AG20443 (cell line): ENCODE data around the gene HOXB8.

Experiments used
- DNase-seq: peaks from one replicate; pipeline ENCODE4 v3.0.0; 2012; ENCODE audit warnings: low spot score, mixed read lengths

HOXB8 gene

GRCh38 chr17:48624544-48625494 lies 9.7 kb upstream of the HOXB8 start:
- DNase-seq, result peak; percentile 63

GRCh38 chr17:48624118-48624517 lies 9.0 kb upstream of the HOXB8 start:
- DNase-seq, result no peak

- DNase-seq, result no peak
These were observed 8.5 kb upstream of the HOXB8 start for GRCh38 chr17:48623583-48623982.

GRCh38 chr17:48622857-48623256 lies 7.8 kb upstream of the HOXB8 start:
- no peak for DNase-seq

DNA sequence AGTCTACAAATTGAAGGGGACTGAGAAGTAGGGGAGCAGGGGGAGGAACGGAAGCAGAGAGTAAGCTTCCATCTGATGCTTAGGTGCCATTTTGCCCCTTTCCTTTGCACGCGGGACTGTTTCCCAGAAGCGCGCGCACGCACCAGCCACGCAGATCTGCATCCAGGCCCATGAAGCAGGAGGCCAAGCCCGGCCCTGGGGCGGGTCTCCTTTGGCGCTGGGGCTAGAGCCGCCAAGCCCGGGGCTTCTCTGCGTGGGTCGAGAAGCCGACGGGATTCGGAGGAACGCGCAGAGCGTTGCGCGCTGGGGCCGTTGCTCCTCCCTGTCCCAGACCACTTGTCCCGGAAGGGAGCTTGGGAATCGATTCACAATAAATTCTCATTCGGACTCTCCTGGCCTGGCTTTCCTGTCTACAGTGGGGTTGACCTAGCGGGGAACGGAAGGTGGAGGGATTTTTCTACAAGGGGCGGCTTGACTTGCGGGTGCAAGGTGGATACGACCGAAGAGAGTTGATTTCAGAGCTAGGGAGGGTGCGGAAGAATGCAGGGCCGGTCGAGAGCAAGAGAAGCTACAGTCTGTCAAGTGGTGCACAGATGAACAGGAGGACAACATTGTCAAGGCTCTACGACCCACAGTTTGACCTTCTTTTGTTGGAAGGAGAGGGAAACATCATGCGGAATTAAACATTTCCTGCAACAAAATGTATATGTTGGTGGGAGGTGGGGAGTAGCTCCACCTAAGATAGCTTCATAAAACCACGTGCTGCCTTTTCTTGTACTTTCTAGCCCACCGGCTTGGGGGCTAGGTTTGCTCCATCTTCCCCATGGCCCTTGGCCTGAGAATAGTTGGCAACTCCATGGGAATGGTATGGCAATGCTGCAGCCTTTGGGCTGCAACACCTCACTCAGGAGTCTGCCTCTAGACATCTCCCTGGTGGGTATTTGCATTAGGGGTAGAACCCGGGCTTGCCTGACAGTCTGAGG lies 6.6 kb upstream of the HOXB8 start:
- DNase-seq, result no peak

DNA sequence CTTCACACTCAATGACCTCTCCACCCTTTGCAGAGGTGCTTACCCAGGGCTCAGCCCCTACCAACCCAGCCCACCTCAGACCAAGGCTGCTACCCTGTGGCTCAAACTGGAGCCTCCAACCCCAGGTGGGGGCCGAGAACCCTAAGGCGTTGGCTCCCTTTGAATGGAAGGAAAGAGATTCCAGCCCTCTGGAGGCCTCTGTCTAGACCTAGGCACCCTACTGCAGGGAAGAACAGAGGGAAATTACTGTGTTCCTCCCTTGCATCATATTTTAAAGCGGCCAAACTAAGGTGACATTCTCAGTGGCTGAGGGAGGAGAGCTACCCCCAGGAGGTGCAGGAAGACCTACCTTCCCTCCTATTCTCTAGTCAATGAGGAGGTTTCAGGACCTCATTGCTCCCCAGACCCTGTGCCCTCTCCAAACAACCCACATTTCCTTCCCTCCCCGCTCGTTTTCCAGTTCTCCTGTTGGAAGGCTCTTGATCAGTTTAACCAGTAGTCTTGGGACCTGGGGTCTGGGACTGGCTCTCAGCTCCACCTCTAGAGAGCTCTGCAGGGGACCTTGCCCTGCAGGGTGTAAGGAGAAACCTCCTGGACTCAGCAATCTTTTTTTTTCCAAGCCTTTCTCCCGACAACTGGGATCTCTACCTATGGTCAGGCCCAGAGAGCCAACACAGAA lies 5.5 kb upstream of the HOXB8 start:
- DNase-seq, result no peak

DNA sequence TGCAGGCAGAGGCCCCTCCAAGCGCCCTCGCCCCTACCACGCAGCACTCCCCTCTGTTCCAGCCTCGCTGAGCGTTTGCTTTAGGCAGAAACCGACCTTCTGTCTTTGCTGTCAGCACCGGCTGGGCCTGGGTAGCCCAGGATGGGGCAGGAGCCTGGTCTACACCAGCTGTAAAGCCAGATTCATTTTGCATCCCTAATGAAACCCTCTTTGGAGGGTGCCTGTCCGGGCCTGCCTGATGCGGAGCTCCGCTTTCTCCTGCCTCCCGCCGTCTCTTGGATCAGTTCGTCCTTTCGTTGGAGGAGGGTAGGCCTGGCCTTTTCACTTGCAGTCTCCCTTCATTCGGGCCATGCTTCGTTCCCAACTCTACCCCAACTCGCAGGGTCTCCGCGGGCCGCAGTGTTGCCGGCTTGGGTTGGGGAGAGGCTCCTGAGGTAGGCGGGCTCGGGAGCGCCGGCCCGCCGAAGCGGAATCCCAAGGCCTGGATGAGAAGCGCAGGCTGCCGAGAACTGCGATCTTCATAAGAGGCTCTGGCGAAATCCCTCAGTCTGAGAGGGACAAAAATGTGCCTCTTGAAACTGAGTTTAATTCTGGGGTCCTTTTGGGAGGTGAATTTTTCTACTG lies 4.8 kb upstream of the HOXB8 start:
- no peak for DNase-seq

DNA sequence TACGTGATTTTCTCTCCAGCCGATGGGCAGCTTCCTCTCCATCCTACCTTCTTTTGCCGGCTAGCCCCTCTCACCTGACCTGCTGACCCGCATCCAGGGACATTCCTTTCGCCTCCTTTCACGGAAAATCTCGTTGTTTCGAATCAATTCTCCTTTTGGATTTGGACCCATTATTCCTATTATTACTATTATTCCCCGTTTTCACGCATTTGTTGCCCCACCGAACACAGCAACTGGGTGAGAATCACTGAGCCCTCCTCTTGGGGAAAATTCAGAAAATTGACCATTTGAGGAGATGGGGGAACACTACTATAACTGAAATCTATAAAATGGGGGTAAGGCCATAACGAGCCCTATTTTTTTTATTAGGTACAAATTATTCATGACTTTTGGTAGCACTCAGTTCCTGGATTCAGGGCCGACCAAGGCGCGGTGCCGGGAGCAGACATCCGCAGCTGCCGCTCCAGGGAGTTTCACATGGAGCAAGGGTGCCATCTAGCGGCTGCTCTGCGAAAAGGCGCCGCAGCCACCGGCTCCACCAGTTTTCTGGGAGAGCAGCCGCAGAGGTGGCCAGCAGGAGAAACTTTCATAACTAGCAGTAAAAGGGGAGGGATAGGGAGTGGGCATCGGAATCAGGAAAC lies 3.3 kb upstream of the HOXB8 start:
- DNase-seq, result peak; percentile 96

DNA sequence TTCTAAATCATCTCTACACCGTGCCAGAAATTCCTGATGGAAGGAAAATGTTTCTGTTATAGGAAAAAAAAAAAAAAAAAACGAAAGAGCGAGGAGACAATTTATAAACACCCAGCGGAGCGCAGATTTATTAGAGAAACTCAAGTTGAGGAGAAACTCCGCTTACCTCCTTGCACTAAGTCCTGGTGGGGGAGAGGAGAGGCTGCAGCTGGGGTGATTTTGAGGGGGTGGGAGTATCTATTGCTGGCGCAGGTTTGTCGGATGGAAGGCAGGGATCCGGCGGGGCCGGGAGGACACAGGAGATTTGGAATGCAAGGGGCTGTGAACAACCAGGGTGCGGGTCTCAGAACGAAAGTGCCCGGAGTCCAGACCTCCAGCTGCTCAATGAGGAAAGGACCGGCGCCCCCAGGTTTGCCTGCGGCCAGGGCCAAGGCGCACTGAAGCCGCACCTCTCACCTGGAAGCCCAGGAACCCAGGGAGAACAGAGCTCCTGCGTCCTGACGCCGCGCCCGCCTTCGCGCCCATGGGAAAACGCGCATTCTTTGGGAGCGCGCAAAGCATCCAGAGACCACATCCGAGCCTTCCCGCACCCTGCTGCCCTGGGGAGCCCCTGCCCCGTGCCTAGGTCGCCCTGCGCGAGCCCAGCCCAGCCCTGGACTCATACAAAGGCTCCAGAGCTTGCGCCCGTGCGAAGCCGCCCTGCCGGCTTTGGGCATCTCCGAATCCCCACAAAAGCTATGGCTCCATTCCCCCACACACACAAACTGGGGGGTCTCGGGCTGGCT lies 2.6 kb upstream of the HOXB8 start:
- DNase-seq, result no peak

DNA sequence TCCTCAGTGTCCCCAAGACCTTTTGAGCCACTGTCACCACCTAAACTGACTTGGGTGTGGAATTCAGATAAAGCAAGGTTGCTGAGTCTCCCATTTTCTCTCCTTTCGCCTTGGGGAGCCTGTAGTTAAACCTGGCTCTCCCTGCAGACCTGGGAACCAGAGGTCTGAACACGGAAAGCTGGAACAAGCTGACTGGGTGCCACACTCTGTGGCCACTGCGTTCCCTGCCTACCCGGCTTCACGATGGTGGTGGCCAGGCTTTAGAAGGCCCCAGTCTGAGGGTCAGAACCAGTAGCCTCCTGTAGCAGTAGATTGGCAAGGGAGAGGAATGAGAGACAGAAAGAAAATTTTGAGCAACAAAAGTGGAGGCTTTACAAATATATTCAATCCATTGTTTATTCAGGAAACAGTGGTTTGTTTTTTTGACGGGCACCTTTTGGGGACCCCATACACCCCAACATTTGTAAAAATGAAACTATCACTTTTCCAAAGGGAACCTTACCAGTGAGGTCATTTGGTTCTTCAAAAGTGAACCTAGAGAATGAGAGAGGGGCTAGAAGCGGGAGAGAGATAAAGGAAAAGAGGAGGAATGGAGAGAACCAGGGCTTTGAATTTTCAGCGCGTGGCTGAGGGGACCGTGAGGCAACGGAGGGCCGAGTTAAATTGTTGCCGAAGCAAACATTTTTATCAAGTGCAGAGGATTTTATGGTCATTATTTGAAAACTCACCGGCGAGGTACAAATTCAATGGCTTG lies 1.8 kb upstream of the HOXB8 start:
- no peak for DNase-seq

GRCh38 chr17:48615963-48616716 lies 1.0 kb upstream of the HOXB8 start:
- no peak for DNase-seq

- DNase-seq, result no peak
These were observed 1.0 kb downstream of the HOXB8 start for GRCh38 chr17:48613862-48614694.

DNA sequence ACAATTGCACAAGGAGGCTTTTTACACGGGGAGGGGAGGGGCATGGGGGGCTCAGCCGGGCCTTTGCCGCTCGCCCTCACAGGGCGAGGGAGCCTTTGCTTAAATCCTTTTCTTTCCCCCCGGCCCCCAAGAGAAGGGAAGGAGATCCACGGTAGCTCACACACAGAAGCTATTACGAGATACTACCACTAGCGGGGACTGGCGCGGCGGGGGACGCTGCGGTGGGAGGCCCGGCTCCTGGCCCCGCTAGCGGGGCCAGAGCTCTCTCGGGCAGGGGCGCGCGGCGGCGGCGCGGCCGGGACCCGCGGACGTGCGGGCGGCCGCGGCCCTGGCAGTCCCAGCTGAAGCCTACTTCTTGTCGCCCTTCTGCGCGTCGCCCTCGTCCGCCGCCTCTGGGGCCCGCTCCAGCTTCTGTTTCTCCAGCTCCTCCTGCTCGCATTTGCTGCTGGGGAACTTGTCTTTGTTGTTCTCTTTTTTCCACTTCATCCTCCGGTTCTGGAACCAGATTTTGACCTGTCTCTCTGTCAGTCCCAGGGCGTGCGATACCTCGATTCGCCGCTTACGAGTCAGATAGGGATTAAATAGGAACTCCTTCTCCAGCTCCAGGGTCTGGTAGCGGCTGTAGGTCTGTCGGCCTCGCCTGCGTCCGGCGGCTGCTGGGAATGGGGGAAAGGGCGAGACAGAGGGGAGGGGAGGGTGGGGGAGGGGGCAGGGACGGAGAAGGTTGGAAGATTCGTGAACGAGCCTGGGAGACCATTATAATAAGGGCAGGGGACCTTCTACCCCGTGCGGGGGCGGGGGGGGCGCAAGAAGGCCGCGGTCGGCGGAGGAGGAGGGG lies 2.0 kb downstream of the HOXB8 start:
- peak; percentile 69 for DNase-seq

DNA sequence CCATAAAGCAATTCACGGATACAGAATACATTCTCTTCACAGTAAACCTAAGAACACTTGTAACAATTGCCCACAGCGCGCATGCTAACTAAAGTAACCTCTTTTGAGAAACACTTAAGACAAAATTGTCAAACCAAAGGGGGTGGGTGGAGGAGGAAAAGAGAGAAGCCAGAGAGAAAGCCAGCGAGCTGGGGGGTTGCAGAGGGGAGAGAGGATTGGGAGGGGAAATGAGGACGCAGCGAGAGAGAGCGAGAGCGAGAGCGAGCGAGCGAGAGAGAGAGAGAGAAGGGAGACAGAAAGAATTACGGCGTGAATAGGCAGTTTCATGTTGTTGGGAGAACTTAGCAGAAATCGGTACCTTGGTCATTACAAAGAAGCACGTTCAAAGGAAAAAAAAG lies 2.6 kb downstream of the HOXB8 start:
- no peak for DNase-seq

DNA sequence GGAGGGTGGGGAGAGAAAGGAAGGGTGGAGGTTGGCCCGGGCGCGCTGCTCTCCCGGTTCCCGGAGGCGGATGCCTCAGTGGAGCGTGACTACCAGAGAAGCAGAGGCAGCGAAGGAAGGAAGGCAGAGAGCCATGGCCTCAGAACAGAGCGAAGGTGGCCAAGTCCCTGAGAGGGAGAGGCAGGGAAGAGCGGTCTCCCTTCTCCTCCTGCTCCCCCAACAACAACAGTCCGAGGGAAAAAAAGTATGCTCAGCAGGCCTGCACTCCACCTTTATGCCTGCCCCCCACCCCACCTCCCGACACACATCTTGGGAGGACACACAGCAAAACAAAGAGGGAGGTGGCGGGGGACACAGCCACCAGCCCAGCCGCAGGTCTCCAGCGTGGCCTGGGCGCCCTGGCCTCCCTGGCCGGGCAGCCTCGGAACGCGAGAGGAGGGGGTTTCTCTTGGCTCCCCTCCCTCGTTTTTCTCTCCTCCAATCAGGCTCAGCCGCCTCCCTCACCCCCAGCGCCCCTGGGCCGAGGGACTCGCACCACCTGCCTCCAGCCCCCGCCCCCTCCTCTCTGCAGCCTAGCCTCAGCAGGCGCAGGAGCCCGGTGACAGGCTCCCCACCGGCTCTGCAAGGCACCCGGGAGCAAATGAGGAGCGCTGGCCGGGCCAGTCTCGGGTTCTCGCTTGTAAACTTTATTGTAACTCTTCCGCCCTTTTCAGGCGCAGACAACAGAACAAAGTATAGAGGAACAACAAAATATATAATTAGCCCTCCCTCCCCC lies 3.2 kb downstream of the HOXB8 start:
- DNase-seq, result no peak

- no peak for DNase-seq
These were observed 3.9 kb downstream of the HOXB8 start for GRCh38 chr17:48611213-48611612.
